Measurements from ENCODE around the gene KLB.

DNA sequence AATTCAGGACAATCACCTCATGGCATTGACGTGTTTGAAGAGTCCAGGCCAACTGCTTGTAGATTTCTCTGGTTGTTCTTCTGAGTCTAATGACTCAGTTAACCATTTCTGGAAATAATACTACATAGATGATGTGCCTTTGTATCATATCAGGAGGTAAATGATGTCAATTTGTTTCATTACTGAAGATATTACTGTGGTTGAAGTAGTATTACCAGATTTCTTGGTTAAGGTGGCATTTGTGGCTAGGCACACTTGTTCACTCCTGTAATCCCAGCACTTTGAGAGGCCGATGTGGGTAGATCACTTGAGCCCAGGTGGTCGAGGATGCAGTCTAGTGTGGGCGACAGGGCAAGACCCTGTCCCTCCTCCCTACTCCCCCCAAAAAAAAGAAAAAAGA is 36.3 kb downstream of the KLB start:
- no peak for TF ChIP-seq CTCF (IDR thresholded peaks at IDR 0.05; ENCODE audit: low read length)
- TF ChIP-seq EZH2 (optimal IDR thresholded peaks at IDR 0.05; ENCODE audit: low read depth, low read length) = no peak
